HG02981 (cell line): ENCODE measurements around the gene VEPH1.

Source experiments
- ATAC-seq: cut with Tn5 transposase; IDR thresholded peaks from one replicate; pipeline ENCODE4 v1.9.1; 2021; ENCODE audit warnings: mild to moderate bottlenecking, moderate library complexity; ENCODE audit not compliant: unreplicated experiment

Gene VEPH1

DNA sequence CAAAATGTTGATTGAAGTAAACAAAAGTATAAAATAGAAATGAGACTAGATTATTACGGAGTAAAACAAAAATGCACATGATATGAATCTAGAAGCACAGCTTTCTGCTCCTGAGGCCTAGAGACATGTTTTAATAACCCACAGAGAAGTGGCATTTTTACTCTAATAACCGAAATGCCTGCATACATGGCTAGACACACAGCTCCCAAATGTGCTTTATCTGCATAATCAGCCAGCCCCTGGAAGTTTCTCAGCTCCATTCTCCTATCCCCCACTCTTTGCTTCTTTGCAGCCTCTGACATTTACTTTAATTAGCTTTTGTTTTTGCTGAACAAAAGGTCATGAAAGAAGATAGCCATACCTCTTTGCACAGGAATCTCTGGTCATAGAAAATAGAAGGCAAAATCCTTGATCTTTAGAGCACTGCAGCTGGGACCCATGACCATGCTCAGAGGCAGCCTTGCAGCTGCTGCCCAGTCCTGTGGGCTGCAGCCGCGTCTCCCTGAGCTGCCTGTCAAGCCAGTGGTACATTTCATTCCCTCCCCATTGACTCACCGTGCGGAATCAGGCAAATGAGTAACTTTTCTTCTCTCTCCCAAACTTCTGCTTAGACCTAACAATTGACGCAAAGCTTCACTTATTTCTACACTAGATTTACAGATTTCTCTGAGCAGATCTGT lies at the start of gene VEPH1:
TSS of gene VEPH1 (minus strand) at position 501 of the 680 bp plus-strand sequence. CDS start 8,067 bp downstream, outside the sequence.
- ATAC-seq: no peak

DNA sequence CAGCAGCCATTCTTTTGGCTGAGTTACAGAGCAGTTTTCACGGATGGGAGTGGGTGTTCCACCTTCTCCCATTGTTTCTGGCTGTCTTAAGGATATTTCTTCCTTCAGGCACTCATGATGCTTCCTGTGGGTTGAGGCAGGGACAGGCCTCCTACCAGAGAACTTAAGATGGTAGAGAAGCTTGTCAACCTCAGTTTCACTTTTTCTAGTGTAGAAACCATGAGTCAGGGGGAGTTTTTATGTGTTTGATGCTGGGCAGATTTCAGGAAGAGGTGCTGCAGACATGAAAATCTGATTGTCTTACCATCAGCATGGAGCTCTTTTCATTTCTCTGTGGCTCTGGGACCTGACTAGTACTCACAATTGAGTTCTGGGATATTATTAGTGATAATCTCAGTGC lies 48.7 kb upstream of the VEPH1 start:
- ATAC-seq: no peak

DNA sequence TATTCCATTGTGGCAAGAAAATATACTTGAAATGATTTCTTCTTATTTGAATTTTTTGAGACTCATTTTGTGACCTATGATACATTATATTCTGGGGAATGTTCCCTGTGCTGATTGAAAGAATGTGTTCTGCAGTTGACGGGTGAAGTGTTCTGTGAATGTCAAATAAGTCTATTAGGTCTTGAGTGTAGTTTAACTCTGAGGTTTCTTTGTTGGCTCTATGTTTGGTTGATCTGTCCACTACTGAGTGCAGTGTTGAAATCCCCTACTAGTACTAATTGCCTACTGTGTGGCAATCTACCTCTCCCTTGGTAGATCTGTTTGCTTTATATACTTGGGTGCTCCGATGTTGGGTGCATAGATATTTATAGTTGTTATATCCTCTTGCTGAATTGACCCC lies 46.3 kb upstream of the VEPH1 start:
- ATAC-seq: no peak

DNA sequence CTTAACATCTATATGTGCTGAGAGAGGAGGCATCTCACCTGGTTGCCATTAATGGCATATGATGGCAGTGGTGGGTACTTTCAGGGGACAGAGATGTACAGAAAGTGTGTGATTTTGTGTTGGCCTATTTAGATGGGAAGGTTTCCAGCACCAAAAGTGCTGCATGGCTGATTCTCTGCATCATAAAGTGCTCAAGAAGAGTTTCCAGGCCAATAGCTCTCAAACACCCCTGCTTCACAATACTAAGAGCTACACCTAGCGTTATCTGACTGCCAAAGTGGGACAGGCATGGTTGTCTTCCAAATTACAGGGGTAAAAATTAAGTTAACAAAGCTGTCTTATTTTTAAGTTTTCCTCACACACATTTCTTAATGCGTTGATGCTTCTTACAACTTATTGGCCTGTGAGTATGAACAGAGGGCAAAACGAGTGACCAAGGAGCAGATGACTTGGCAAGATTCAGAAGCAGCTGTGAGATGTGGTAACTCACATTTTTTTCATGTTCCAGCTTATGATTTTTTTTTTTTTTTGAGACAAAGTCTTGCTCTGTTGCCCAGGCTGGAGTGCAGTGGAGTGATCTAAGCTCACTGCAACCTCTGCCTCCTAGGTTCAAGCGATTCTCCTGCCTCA lies 41.4 kb upstream of the VEPH1 start:
- ATAC-seq: no peak

DNA sequence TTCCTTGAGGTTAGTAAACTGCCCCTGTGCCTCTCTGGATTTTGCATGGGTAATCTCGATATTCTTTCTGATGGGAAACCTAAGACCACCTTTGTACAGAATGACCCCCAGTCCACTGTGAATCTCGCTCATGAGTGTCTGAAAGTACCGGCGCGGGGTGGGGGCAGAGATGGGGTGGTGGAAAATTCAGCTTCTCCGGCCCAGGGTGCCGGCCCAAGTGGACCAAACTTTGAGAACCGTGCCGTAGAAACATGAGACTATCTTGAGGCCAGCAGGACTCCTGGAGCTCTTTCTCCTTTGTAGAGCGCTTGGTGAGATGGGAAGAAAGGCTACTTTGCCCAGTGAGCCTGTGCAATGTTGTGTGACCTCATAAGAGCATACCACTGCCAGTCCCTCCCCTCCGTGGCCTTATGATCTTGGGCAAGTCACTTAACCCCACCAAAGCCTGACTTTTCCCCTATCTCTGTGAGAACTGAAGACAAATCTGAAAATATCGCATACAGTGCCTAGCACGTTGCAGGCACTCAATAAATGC lies 40.4 kb upstream of the VEPH1 start:
- ATAC-seq: no peak

DNA sequence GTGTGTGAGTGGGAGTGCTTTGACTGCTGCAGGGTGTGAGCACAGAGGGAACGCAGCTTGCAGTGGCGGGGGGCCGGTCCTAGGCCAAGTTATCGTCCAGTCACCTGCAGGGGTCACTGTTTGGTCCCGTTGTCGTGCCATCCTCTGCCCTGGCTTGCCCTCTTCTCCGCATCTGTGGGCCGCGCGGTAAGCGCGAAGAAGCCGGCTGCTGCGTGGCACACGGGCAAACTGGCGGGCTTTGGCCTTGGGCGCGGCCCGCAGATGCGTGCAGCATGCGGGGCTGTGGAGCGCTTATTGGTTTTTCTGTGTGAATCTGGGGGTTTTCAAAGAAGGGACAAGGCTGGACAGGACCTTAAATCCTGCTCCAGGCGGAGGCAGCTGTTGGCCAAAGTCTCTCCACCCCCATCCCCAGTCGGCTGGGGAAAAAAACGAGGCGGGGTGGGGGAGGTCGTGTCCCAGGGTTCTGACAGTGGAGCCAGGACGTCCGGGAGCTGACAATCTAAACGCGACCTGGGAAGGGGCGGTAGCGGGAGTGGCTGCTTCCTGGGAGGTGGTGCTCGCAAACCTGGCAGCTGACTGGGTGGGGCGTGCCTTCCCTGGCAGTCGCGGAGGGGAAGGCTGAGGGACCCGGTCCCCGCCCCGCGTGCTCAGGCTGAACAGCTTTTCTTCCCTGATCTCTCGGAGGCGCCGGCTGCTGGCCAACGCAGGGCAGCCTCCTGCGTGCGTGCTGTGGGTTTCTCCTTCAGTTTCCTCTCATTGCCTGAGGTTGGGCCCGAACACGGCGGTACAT lies 39.7 kb upstream of the VEPH1 start:
- no peak for ATAC-seq

DNA sequence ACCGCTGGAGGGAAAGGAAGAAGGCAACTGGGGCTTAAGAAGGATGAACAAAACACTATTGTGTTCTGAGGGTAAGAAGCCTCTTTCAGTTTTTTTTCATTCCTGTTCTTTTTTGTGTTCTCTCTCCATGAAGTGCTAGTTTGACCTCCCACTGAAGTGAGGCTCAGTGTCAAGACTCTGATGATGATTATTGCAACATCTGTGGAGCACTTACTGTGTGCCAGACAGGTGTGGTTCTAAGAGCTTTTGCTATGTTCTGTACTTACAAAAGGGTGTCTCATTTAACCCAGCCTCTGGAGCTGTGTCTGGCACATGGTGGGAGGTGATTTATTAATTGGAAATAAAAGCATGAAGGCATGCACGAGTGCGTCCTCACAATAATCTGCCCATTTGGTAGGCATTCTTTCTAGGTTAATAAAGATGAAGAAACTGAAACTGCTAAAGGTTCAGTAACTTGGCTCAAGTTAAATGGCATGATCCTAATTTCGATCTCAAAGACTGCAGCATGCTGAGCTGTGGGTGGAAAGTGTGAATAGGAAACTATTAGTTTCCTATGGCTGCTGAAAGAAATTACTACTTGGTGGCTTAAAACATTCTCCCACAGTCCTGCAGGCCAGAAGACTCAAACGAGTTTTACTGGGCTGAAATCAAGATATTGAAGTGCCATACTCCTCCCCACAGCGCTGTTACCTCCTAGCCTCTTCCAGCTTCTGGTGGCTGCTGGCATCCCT lies 38.5 kb upstream of the VEPH1 start:
- no peak for ATAC-seq

DNA sequence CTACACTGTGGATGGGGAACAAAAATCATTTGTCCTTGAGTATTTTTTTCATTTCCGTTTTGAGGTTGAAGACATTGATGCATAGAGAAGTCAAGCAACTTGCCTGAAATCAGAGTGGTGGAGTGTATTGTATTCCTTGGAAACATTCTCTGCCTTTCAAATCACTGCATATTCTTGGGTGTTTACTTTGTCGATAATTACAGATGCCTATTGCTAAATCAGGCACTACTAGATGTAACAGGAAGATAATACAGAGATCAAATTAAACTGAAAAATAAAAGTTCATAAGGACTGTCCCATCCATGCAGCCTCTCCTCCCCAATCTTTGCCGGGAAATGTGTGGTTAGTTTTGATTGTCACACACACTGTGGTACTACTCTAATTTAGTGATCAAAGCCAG lies 37.4 kb upstream of the VEPH1 start:
- ATAC-seq: no peak

DNA sequence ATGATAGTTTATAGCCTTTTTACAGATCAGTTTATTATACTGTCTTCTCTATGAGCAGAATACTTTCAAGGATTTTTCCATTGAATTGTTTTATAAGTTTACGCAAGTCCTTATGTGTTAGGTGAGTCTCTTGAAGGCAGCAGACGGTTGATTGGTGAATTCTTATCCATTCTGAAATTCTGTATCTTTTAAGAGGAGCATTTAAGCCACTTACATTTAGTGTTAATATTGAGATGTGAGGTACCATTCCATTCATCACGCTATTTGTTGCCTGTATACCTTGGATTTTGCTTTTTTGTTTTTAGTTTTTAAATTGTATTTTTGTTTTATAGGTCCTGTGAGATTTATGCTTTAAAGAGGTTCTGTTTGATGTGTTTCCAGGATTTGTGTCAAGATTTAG lies 32.5 kb upstream of the VEPH1 start:
- no peak for ATAC-seq

DNA sequence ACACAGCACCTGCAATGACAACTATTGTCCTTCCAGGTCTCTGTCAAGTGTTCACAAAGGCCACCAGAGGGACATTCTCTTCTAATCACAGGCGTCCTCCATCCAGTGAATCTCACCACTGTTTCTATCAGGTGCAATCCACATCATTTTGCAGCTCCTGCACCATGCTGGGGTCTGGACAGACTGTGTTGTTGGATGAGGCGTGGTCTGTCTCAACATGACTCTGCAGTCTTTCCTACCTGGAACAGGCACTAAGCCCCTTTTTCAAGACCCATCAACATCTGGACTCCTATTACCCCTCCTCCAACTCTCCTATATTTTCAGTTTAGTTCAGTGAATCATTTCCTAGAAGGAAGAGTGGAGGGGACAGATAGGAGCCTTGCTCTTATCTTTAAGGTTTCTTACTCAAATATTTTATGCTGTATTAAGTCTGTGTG lies 31.5 kb upstream of the VEPH1 start:
- no peak for ATAC-seq

DNA sequence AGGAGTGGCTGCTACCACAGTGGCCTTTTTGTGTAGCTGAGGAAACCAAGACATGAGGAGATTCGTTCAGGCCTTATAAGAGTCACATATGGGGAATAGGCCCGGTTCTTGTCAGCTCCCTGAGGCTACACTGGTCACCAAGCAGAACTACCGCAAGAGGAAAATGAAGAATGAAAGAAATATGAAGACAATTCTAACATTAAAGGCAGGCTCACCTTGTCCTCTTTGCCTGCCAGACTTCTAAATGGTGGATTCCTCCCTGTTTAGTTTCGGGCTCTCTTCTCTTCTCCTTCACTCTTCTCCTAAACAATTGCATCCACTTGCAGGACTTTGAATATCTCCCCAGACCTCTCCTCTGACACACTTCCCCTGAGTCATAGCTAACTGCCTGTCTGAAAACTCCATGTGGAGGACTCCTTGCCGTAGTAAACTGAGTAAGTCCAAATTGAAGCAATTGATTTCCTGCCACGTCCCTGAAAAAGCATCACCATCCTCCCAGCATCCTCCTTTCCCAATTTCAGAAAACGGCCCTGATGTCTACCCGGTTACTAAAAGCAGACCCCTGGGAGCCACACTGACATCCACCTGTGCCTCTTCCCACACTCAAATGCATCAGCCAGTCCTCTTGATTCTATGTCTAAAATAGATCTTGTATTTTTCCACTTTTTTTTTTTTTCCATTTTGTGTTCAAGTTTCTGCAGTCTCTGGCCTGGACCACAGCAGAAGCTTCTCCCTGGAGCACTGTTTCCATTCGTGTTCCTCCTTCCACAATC lies 30.3 kb upstream of the VEPH1 start:
- no peak for ATAC-seq

DNA sequence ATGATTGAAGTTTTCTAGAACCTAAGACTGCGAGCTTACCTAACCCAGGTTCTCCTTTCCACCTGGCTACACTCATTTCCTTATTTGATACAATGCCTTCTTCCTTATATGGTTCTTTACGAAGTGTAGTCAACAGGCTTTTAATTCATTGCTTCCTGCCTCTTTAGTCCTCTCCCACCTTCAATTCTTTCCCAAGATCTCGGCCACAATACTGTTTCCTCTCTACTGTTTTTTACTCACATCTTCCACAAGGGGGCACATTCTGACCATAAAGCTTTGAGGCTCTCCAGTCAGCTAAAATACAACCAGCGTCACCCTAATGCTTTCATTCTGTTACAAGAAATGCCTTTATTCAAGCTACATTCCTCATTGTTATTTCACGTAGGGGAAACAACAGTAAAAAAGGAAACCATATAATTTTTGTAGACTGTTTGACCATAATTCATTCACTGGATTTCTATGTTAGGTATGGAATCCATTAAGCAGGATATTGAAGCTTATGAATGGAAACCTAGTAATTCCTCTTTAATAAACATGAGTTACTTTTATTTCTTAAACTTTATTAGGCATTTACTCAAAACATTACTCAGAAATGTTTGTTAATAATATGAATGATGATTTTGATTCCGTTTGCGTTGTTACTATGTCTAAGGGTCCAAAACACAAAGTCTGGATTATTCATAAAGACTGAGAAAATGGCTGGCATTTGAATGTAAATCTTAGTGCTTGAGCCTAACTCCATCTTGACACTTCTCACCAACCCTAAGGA lies 29.5 kb upstream of the VEPH1 start:
- ATAC-seq: peak; percentile 88

DNA sequence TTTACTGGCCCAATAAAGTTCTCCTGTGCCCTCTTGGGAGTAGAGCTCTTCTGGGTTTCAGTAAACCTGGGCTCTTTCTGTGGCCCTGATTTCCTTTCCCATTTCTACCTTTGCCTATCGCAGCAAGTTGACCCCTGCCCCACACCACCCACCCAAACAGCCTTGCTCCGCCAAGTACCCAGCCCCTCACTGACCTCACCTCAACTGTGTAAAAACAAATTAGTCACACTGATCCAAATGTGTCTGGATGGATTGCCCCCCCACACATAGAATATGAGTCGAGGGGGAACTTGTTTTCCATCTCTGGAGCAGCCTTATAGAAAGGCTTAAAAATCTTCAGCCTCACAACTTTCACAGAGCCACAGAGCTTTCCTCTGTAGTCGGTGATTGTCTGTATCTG lies 28.6 kb upstream of the VEPH1 start:
- no peak for ATAC-seq

DNA sequence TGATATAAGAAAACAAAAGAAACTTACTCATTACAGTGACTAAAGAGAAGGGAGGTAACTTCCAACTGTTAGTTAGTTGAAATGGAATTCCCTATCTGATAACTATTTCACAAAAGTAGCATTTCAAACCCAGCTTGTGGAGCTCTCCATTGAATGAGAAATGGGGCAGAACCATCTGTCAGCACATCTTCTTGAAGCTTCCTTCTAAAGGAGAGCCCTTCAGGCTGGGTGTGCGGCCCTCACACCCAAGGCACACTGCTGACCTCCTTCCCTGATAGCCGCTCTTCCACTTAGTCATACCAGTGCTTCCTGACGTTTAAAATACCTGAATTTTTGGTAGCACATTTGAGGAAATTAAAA lies 28.1 kb upstream of the VEPH1 start:
- no peak for ATAC-seq

DNA sequence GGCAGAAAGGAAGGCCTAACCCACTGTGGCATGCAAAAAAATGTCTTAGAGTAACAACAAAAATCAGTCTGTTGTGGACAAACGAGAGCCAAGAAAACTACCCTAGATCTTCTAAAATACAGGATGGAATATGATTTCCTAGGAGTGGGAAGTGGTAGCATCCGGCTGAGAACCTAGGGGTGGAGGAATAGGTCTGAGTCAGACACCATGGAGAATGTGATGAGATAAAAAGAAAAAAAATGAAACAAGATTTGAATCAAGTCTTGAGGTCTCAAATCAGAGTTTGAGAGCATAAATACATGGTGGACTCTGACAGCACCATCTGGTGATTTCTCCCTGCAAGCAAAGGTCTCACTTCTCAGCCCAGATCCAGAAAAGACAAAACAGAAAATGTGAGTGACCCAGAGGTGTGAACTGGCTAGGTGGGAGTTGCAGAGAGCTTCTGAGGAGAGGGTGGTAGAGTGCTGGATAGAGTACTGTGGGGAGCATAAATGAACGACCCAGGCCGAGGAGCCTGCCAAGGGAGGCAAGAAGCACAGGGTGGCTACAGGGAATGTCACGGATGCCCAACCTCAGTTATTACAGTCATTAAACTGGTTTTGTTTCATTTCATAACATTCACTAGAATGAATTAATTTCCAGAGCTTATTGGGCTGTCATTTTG lies 27.6 kb upstream of the VEPH1 start:
- ATAC-seq: no peak

DNA sequence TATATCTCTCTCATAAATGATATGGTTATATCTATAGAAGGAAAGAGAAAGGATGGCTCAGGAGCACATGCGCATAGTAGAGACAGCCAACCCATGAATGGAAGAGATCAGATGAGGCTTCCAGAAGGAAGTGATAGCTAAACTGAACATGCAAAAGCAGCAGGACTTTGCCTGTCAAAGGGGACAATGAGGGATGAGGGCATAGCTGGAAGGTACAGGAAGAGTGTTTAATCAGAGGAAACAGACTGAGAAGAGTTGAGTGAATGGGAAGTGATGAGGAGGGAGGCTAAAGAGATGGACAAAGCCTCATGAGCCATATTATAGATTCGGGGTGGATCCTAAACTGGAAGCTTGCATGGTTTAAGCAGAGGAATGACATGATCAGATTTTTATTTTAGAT lies 26.5 kb upstream of the VEPH1 start:
- no peak for ATAC-seq

DNA sequence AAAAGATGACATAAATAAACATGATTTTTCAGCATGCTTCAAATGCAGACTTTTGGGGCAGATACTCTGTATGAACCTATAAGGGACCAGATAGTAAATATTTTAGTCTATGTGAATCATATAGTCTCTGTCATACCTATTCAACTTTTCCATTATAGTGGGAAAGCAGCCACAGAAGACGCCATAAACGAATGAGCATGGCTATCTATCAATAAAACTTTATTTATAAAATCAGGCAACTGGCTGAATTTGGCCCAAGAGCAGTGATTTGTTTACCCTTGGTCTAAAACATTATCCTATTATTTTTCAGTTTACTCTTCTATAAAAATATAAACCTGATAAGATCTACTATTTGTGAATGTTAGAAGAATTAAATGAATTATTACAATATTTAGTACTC lies 25.9 kb upstream of the VEPH1 start:
- ATAC-seq: no peak

DNA sequence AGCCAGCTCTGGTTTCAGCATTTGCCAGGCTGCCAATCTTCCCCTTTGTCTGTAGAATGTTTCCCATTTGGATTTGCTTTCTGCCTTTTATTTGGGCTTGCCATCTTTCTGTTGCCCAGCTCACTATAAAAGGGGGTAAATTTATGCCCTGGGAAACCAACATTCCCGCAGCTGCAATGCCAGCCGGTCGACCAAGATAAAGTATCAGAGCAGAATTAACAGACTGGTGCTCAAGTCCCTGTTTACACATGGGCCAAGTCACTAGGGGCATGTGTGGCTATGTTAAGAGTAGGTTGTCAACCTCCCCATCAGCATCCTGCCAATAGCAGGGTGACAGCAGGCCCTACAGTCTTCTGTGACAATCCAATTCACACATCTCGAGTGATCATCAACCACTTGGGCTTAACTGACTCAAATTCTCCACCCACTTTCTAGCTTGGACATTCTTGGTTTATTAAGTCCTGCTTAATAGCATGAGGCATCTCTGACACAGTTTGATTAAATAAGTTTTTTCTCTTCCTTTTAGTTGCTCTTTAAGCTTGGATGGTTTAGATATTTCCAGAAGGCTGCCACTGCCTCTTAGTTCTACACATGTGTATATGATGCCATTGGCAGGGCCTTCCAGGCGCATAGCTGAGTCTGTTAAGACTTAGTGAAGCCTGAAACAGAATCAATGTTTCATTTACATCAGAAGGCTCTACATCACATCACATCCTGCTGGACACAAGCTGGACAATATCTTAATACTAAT lies 24.1 kb upstream of the VEPH1 start:
- ATAC-seq: no peak
